IPS-18c (cell line): ENCODE results near the gene NUP50.
"Not testable (repeated sequence)": the region's sequence is repeated elsewhere in the genome, so short reads cannot be mapped to it uniquely, and the experiment has no call there.

Source experiments
- H3K4me3 ChIP-seq: 2 replicates; pipeline ENCODE4 v1.7.0; 2013; ENCODE audit warnings: low read depth, mild to moderate bottlenecking, low read length, moderate library complexity; ENCODE audit not compliant: insufficient read depth
- H3K9me3 ChIP-seq: one replicate; pipeline ENCODE4 v1.6.1; 2013; ENCODE audit warnings: mild to moderate bottlenecking, low read length, moderate library complexity; ENCODE audit not compliant: control insufficient read depth, insufficient read depth

NUP50 gene

DNA sequence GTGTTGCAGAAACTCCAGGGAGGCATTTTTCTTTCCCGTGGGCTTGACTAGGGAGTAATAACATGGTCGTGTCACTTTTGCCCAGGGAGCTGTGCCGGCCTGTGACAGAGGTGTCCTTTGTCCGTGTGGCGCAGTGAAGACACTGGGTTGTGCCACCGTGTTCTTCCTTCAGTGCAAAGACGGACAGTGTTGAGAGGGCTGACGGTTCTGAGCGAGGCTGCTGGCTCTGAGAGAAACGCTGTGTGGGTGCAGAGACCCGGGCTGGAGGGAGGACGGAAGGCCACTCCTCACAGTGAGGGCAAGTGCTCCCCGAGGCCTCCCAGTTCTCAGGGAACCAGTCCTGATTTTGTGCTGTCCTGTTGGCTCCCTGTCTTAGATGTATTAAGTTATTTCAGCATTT, 20.2 kb downstream of the NUP50 start:
- Histone ChIP-seq H3K4me3 (no peak overlapping the region), H3K9me3 (no peaks in the 10 kb centered on the region)

DNA sequence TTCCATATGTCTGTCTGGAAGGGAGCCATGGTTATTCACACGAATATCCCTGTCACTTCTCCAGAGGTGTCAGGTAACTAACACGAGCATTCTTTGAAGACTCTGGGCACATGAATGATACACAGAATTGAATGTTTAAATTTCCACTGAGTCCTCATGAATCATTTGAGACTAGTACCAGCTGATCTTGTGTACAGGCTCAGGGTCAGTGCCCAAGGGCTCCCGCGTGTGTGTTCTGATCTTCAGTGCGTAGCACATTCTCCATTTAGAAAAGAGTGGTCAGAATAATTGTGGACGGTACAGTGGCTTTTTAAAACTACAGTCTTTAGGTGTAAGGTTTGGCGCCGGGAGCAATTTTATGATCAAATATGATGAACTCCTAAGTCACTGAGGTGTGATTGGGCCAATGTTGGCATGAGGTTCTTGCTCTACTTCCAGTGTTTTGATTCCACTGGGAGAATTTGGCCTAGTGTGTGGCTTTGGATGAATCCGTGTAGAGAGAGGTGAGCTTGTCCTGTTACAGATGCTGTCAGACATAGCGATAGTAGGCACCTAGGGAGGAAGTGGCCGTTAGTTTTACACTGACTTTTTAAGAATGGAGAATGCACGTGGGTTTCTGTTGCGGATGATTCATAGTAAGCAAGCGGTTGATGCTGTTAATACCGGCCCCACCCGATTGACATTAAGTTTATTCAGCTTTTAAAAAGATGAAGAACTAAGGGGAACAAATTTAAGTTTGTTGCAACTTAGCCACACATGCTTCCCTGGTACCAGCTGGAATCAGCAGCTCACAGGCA, 22.2 kb downstream of the NUP50 start:
- no peaks in the 10 kb centered on the region for H3K9me3 ChIP-seq
- no peak overlapping the region for H3K4me3 ChIP-seq

DNA sequence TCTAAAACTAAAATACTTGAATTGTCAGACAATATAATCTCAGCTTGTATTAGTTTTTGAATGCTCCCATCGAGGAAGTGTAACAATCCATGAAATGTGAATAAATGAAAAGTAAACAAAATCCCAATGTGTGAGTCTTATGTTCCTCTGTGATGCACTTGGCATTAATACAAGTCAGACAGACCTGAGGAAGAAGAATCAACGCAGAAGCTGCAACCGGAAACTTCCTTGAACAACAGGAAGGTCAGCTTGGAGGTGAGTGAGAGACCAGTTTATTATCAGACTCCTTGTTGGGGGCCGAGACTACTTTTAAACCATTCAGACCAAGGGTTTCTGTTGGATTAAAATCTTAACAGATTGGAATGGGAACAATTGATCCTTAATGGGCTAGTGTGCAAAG, 24.2 kb downstream of the NUP50 start:
- H3K4me3 ChIP-seq: no peak overlapping the region
- no peaks in the 10 kb centered on the region for H3K9me3 ChIP-seq

DNA sequence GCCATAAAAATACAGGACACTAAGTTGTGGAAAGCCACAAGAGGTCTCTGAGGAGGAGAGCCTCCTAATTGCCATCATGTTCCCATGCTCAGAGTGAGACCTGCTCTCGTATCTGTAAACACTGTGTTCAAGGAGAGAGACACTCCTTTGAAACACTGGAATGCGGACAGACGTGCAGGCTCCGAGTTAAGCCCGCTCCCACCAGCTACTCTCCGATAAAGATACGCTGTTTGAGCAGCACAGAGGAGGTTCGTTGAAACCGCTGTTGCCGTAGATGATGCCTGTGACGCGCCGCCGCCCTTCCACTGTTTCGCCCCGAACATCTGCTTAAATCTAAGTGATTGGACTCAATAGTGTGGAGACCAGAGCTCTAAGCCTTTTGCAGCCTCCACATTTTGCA, 25.1 kb downstream of the NUP50 start:
- Histone ChIP-seq H3K9me3 (no peaks in the 10 kb centered on the region), H3K4me3 (no peak overlapping the region)

GRCh38 chr22:45190202-45190872, 26.6 kb downstream of the NUP50 start:
- Histone ChIP-seq H3K9me3 (no peaks in the 10 kb centered on the region), H3K4me3 (no peak overlapping the region)

DNA sequence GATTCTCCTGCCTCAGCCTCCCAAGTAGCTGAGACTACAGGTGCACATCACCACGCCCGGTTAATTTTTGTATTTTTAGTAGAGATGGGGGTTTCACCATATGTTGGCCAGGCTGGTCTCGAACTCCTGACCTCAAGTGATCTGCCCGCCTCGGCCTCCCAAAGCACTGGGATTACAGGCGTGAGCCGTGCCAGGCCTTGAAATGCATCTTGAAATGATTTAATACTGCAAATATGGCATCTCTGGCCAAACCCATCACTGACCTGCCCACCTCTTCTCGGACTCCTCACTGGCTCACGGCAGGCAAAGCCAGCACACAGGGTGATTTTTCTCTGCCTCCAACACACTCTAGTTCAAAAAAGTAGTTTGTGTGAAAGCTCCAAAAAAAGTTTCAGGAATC, 28.0 kb downstream of the NUP50 start:
- not testable (repeated sequence) for H3K9me3 ChIP-seq, H3K4me3 ChIP-seq

- H3K4me3 ChIP-seq: no peak overlapping the region
These were observed 29.0 kb downstream of the NUP50 start for GRCh38 chr22:45192701-45193187.

GRCh38 chr22:45194686-45195085, 31.0 kb downstream of the NUP50 start:
- Histone ChIP-seq H3K4me3 (no peak overlapping the region), H3K9me3 (peaks cover 3% of the 10 kb centered on the region)

More at GRCh38 chr22:45192701-45193187, 29.0 kb downstream of the NUP50 start:
- H3K9me3 ChIP-seq: peaks cover 1% of the 10 kb centered on the region

DNA sequence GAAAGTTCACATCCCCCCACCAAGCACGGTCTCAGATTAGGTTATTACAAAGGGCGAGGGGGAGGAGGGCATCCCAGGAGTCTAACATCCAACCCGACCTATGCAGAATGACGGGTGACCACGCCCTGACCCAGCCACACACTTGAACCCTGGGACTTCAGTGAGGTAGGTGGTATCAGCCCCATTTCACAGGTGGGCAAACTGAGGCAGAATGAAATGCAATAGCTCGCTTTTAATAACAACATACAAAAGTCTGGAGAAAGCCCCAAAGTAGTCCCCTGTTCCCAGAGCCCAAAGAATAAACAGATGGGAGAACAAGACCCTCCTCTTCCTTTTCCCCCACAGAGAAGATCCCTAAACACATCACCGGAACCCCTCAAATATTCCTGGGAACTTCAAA, 31.9 kb downstream of the NUP50 start:
- Histone ChIP-seq H3K4me3 (no peak overlapping the region), H3K9me3 (peaks cover 3% of the 10 kb centered on the region)

DNA sequence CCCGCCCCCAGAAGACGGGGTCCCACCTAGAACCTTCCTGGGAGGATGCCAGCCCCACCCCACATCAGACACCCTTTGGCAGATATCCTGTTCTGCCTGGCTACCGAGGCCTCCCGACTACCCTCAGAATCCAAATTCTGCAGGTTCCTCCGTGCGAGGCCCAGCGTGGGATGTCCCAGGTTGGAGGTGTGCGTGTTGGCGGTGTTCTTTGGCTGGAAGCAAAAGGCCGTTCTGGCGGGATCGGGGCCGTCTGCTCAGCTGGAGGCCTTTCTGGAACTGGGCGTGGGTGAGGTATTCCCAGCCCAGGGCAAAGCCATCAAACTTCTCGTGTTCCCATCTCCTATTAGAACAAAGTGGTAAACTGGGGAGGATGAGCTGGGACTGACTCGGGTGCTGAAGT, 32.6 kb downstream of the NUP50 start:
- Histone ChIP-seq H3K9me3 (peaks cover 3% of the 10 kb centered on the region), H3K4me3 (no peak overlapping the region)

DNA sequence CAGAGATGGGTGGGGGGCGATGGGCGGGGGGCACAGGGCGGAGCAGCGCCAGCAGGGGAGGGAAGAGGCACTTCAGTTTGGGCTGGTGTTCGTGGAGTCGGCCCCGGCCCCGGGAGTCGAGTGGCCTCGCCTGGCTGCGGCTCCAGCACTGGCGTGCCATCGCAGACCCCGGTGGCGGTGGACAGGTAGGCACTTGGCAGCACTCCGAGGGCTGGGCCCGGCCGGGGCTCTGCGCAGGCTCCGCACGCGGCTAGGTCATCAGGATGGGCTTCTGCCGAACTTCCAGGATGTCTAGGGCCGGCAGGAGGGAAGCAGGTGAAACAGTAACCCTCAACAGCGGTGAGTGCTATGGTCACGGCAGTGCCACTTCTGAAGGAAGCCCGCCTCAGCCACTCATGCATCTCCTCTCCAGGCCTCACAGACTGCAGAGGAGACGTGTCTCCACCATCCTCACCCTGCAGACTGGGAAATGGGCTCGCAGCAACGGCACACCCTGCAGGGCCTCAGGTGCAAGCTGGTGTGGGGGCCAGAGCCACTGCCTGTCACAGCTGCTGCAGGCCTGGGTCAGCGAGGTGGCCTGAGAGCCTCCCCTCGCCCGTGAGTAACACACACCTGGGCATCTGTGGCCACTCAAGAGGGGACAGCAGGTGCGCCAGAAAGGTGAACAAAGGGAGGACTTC, 33.3 kb downstream of the NUP50 start:
- no peak overlapping the region for H3K4me3 ChIP-seq

DNA sequence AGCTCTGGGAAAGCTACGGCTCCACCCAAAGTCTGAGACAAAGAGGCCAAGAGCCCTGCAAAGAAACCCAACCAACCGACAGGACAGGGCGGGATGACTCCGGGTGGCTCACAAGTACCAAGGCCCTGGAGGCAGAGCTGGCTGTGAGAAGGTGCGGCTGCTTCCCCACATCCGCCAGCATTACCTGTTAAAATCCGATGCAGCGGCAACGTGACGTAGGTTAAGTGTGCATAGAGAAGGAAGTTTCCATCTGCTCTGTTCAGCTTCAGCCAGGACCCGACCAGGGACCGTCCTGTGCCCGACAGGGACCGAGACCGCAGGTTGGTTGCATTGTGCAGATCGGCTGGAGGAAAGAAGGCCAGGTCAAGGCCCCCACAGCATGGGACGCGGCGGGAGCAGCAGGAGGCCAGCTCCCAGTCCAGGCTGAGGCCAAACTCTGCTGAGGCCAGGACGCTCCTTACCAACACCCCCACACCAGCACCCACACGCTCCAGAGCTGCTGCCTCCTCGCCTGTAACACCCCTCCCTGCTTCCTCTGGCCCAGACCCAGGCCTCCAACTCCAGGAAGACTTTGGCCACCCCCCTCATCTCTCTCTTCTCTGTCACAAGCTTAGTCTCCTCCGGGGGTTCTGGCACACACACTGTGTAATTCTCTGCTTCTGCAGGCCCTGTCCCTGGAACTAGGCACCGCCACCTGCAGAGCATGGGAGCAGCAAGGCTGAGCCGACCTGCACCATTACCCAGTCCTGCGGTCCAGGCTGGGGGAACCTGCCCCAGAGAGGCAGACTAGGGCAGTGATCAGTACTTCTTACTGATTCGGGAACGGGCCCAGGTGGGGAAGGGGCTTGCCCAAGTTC, 34.1 kb downstream of the NUP50 start:
- peaks cover 3% of the 10 kb centered on the region for H3K9me3 ChIP-seq

More for the DNA sequence above, 33.3 kb downstream of the NUP50 start:
- H3K9me3 ChIP-seq: peaks cover 3% of the 10 kb centered on the region

DNA sequence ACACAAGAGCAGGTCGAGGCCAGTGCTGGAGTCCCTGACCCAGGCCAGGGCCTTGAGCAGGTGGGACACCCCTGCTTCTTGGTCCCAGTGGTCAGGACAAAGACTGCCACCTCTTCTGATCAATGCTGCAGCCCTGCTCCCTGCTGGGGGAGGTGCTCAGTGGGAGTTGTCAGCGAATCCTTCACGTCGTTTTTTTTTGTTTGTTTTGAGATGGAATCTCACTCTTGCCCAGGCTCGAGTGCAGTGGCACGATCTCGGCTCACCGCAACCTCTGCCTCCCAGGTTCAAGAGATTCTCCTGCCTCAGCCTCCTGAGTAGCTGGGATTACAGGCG, 34.7 kb downstream of the NUP50 start:
- H3K4me3 ChIP-seq: no peak overlapping the region
- peaks cover 3% of the 10 kb centered on the region for H3K9me3 ChIP-seq

More for the DNA sequence above, 34.1 kb downstream of the NUP50 start:
- no peak overlapping the region for H3K4me3 ChIP-seq

DNA sequence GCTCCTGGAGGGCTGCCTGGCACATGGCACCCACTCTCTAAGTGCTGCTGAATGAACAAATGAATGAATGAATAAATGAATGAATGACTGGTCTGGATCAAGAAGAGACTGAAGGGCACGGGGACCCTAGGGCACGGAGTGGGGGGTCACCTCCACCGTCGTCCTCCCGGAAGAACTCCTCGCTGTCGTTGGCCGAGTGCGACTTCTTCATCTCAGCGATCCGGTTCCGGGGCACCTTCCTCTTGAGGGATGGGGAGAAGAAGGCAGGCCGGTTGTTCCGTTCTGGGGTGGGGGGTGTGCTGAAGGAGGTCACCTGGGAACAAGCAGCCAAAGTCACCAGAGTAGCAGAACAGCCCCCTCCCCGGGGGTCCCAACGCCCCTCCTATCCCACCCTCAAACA, 36.0 kb downstream of the NUP50 start:
- Histone ChIP-seq H3K4me3 (no peak overlapping the region), H3K9me3 (peaks cover 3% of the 10 kb centered on the region)

GRCh38 chr22:45200230-45200629, 36.5 kb downstream of the NUP50 start:
- H3K9me3 ChIP-seq: peaks cover 3% of the 10 kb centered on the region
- no peak overlapping the region for H3K4me3 ChIP-seq

GRCh38 chr22:45200860-45201511, 37.3 kb downstream of the NUP50 start:
- no peak overlapping the region for H3K4me3 ChIP-seq
- peaks cover 3% of the 10 kb centered on the region for H3K9me3 ChIP-seq
